Measurements from ENCODE around the gene NNT. TPM values are rescaled to one million over a fixed set of nuclear protein-coding genes. Genes with fewer than 3 reads are reported as not detected.
"Not testable (repeated sequence)": the region's sequence is repeated elsewhere in the genome, so short reads cannot be mapped to it uniquely, and the experiment has no call there.

NNT gene
- total and polyA plus RNA-seq, 2 of the 8 experiments (the other 6 are each of a cell fraction or from before 2014, with no cell fraction given) = 11.0 to 22.2 TPM

DNA sequence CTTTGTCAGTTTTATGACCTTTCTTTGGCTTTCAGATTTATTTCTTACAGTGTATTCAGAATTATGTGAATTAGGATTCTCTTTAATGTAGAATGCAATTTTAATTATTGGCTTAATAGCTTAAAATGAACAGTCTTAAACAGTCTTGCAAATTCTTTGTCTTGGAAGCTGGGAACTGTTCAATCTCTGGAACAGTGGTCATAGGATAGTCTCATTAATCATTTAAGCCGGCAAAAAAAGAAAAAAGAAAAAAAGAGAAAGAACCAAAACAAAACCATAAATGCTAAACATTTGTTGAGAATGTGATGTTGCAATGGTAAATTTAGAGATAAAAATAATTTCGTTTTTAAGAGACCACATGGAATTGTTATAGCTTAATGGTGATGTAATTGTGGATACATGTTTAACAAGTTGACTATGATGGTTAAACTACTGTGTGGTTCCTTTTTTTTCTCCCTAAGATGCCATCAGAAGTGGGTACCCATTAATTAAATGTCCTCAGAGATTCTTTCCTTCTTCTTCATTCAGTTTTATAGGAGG is 61.6 kb downstream of the NNT start (continued):
- TF ChIP-seq, protein P1, sequence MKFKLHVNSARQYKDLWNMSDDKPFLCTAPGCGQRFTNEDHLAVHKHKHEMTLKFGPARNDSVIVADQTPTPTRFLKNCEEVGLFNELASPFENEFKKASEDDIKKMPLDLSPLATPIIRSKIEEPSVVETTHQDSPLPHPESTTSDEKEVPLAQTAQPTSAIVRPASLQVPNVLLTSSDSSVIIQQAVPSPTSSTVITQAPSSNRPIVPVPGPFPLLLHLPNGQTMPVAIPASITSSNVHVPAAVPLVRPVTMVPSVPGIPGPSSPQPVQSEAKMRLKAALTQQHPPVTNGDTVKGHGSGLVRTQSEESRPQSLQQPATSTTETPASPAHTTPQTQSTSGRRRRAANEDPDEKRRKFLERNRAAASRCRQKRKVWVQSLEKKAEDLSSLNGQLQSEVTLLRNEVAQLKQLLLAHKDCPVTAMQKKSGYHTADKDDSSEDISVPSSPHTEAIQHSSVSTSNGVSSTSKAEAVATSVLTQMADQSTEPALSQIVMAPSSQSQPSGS (IDR thresholded peaks at IDR 0.05; ENCODE audit: low read length) = no peak
- TF ChIP-seq SIN3A (conservative IDR thresholded peaks at IDR 0.05 in 1 of 2, IDR thresholded peaks at IDR 0.05 in 1 of 2; ENCODE audit: low read depth in 1 of 2, low read length in 2 of 2) (no peak), CEBPB (IDR thresholded peaks at IDR 0.05; ENCODE audit: low read depth, low read length) (no peak)

DNA sequence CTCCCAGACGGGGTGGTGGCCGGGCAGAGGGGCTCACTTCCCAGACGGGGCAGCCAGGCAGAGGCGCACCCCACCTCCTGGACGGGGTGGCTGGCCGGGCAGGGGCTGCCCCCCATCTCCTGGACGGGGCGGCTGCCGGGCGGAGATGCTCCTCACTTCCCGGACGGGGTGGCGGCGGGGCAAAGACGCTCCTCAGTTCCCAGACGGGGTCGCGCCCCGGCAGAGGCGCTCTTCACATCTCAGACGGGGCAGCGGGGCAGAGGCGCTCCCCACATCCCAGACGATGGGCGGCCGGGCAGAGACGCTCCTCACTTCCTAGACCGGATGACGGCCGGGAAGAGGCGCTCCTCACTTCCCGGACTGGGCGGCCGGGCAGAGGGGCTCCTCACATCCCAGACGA is 62.8 kb downstream of the NNT start:
- H4K20me1 ChIP-seq (replicated peaks in 1 of 2; ENCODE audit: control insufficient read depth in 1 of 2, insufficient read depth in 2 of 2, low read length in 2 of 2); H2BK20ac ChIP-seq (ENCODE audit: low read length); H2BK120ac ChIP-seq (replicated peaks; ENCODE audit: low read depth, low read length); H2BK5ac ChIP-seq (ENCODE audit: low read depth, low read length); H4K8ac ChIP-seq (ENCODE audit: extremely low read depth, insufficient read depth, low read length); H4K5ac ChIP-seq (ENCODE audit: insufficient read length, low read depth, low read length); DNase-seq (ENCODE audit: low read depth in 1 of 2, low spot score in 2 of 2); H2AFZ ChIP-seq (ENCODE audit: low read length); POLR2A ChIA-PET (ENCODE audit: partially characterized antibody); H4K91ac ChIP-seq (replicated peaks; ENCODE audit: insufficient read length, low read length); H3K36me3 ChIP-seq (ENCODE audit: control insufficient read depth in 2 of 4, insufficient read depth in 4 of 4, low read length in 3 of 4); FAIRE-seq; H2BK12ac ChIP-seq (ENCODE audit: low read depth, low read length); CTCF ChIA-PET (ENCODE audit: partially characterized antibody); H3K79me2 ChIP-seq (ENCODE audit: control insufficient read depth in 1 of 2, insufficient read depth in 2 of 2, low read length in 2 of 2); H3K18ac ChIP-seq (ENCODE audit: extremely low read depth, low read length); H3K27me3 ChIP-seq (replicated peaks in 1 of 4; ENCODE audit: control insufficient read depth in 3 of 4, extremely low read depth in 1 of 4, insufficient read depth in 3 of 4, low read length in 3 of 4); H2BK15ac ChIP-seq (ENCODE audit: low read length); H3K27ac ChIP-seq (ENCODE audit: low read depth, low read length); H3K9ac ChIP-seq (replicated peaks in 1 of 4; ENCODE audit: extremely low read depth in 1 of 4, low read depth in 3 of 4, low read length in 3 of 4); H3K23me2 ChIP-seq (ENCODE audit: low read depth, low read length); H3K4me3 ChIP-seq (ENCODE audit: extremely low read depth in 1 of 4, insufficient read depth in 2 of 4, low read depth in 3 of 4, low read length in 4 of 4); H3K14ac ChIP-seq (ENCODE audit: insufficient read length); H3K56ac ChIP-seq (replicated peaks; ENCODE audit: insufficient read length, low read depth, low read length); H2AK5ac ChIP-seq (ENCODE audit: low read depth, low read length); H3K79me1 ChIP-seq (ENCODE audit: low read depth, low read length); H3K4ac ChIP-seq (replicated peaks; ENCODE audit: insufficient read length, low read depth, low read length); H3K4me2 ChIP-seq (ENCODE audit: insufficient read depth in 1 of 2, low read depth in 2 of 2, low read length in 2 of 2); H3K23ac ChIP-seq (ENCODE audit: insufficient read length); H3K4me1 ChIP-seq (replicated peaks in 1 of 4; ENCODE audit: control insufficient read depth in 3 of 4, insufficient read depth in 4 of 4, low read length in 3 of 4): not testable (repeated sequence)
- H3K9me3 ChIP-seq (ENCODE audit: insufficient read depth in 2 of 2, low read depth in 1 of 2, low read length in 1 of 2) = peaks cover 0 to 13% of the 10 kb centered on the region in 2 experiments; a peak in 1 of 4 replicates
- 100% methylated on average over 5 of the region's 35 CpGs; no CpG with 5 or more reads in 1 of the 2 experiments for WGBS, 2 experiments (ENCODE audit: extremely low coverage in 1 of 2, insufficient coverage in 1 of 2, insufficient read length in 1 of 2, insufficient replicate concordance in 2 of 2, low coverage in 1 of 2, low lambda C conversion rate in 2 of 2, missing lambda C conversion rate in 1 of 2)
